ENCODE measurements around the gene PEF1.
"Not testable (repeated sequence)": the region's sequence is repeated elsewhere in the genome, so short reads cannot be mapped to it uniquely, and the experiment has no call there.

Gene PEF1

DNA sequence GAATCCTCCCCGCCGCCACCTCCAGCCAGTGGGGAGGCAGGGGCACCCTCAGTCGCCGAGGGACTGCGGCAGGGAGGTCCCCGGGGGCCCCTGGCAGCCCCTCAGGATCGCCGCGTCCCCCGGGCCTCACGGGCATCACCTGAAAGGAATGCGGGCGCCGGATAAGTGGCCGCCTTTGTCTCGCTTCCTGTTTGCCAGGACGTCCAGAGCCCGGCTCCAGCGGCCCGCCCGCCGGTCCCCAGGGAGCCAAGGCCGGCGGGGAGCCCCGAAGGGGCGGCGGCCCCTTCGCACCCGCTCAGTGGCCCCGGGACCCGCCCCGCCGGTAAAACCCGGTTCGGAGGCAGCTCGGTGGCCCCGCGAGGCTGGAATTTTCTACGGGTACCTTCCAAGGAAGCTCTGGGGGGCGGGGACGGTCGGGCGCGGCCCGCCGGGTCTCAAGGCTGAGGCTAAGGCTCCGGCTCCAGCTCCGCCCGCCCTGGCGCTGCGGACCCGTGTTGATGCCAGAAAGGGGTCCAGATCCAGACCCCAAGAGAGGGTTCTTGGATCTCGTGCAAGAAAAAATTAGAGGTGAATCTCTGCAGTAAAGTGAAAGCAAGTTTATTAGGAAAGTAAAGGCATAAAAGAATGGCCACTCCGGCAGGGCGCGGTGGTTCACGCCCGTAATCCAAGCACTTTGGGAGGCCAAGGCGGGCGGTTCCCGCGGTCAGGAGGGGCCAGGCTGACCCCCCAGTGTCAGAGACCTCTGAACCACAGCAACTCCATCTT is 55.7 kb downstream of the PEF1 start:
- no peak for DNase-seq (ENCODE audit: low spot score)
- peak overlapping the region; percentile 68 for H3K27ac ChIP-seq
- TF ChIP-seq, protein P1, sequence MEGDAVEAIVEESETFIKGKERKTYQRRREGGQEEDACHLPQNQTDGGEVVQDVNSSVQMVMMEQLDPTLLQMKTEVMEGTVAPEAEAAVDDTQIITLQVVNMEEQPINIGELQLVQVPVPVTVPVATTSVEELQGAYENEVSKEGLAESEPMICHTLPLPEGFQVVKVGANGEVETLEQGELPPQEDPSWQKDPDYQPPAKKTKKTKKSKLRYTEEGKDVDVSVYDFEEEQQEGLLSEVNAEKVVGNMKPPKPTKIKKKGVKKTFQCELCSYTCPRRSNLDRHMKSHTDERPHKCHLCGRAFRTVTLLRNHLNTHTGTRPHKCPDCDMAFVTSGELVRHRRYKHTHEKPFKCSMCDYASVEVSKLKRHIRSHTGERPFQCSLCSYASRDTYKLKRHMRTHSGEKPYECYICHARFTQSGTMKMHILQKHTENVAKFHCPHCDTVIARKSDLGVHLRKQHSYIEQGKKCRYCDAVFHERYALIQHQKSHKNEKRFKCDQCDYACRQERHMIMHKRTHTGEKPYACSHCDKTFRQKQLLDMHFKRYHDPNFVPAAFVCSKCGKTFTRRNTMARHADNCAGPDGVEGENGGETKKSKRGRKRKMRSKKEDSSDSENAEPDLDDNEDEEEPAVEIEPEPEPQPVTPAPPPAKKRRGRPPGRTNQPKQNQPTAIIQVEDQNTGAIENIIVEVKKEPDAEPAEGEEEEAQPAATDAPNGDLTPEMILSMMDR (conservative IDR thresholded peaks at IDR 0.05; ENCODE audit: low read depth): no peak
- ChIA-PET CTCF (no interaction called here), POLR2A (ENCODE audit: low non-redundant PET) (no interaction called here)

DNA sequence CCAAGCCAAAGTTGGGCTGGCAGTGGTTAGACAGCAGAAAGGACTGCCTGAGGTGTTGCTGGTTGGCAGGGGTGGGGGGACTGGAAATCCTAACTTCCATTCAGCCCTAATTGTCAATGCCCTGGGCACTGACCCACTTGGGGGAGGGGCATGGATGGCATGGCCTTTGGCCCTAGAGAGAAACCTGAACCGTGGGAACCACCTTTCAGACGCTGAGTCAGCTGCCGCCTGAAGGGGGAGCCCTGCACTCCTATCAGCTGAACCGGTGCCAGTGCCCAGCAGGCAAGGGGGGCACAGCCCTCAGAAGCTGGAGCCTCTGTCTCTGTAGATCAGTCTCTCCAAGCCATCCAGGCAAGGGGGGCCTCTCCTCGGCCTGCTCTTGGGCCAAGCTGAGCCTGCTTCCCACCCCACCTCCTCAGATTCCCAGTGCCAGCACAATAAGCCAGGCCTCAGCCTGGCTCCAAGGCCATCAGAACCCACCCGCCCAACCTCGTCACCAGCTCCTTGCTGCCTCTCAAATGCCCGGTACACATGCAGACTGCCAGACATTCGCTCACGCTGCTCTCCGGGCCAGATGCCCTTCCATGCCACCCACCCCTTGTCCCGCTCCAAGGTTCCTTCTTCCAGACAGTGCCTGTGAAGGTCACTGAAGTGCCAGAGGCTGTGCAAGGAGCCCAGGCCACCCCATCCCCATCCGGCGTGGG is 56.8 kb downstream of the PEF1 start:
- ChIA-PET POLR2A (ENCODE audit: low non-redundant PET) (no interaction called here), CTCF (interaction anchor here (0.6 to 1.3 kb wide), 8 partner anchors 10 to 117 kb away, joined by 3 to 6 read pairs (median 3); no protein-coding TSS in a partner anchor)
- TF ChIP-seq, protein P1 (conservative IDR thresholded peaks at IDR 0.05; ENCODE audit: low read depth): peak; percentile 74
- peak; percentile 76 for DNase-seq (ENCODE audit: low spot score)
- peak overlapping the region; percentile 68 for H3K27ac ChIP-seq

DNA sequence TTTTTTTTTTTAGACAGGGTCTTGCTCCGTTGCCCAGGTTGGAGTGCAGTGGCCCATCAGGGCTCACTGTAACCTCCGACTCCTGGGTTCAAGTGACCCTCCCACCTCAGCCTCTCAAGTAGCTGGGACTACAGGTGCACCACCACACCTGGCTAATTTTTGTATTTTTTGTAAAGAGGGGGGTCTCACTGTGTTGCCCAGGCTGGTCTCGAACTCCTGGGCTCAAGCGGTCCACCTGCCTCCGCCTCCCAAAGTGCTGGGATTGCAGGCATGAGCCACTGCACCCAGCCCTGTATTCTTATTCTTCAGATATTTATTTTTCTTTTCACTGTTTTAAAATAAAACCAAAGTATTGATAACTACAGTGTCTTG is 57.4 kb downstream of the PEF1 start:
- CTCF ChIA-PET: interaction anchor here (0.6 to 1.3 kb wide), 9 partner anchors 9 to 118 kb away, joined by 3 to 6 read pairs (median 3); no protein-coding TSS in a partner anchor
- POLR2A ChIA-PET (ENCODE audit: low non-redundant PET); DNase-seq (ENCODE audit: low spot score): not testable (repeated sequence)

DNA sequence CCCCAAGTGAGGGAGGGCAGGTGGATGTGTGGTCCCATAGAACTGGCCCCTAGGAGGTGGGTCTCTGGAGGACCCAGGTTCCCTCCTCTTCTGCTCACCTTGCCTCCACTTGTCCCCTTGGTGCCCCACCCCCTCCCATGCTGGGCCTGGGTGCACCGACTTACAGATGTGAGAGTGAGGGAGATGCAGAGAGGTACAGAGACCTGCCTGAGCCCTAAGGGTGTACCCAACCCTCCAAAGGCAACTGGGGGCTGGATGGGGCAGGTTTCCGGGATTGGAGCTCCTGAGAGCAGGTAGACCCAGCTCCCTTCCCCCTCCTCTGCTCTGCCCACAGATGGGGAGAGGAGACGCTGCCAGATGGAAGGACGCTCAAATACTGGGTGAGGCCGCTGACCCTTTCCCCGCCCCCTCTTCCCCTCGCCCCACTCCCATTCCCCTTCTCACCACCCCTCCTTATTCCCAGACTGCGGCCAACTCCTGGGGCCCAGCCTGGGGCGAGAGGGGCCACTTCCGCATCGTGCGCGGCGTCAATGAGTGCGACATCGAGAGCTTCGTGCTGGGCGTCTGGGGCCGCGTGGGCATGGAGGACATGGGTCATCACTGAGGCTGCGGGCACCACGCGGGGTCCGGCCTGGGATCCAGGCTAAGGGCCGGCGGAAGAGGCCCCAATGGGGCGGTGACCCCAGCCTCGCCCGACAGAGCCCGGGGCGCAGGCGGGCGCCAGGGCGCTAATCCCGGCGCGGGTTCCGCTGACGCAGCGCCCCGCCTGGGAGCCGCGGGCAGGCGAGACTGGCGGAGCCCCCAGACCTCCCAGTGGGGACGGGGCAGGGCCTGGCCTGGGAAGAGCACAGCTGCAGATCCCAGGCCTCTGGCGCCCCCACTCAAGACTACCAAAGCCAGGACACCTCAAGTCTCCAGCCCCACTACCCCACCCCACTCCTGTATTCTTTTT is 58.0 kb downstream of the PEF1 start:
- peak overlapping the region; percentile 68 for H3K27ac ChIP-seq
- ChIA-PET POLR2A (ENCODE audit: low non-redundant PET) (no interaction called here), CTCF (interaction anchor here (0.5 to 0.6 kb wide), 2 partner anchors 22 to 164 kb away, joined by 3 read pairs; no protein-coding TSS in a partner anchor)
- TF ChIP-seq, protein P1 (conservative IDR thresholded peaks at IDR 0.05; ENCODE audit: low read depth): no peak
- no peak for DNase-seq (ENCODE audit: low spot score)

More for the DNA sequence above, 57.4 kb downstream of the PEF1 start:
- peak overlapping the region; percentile 68 for H3K27ac ChIP-seq

DNA sequence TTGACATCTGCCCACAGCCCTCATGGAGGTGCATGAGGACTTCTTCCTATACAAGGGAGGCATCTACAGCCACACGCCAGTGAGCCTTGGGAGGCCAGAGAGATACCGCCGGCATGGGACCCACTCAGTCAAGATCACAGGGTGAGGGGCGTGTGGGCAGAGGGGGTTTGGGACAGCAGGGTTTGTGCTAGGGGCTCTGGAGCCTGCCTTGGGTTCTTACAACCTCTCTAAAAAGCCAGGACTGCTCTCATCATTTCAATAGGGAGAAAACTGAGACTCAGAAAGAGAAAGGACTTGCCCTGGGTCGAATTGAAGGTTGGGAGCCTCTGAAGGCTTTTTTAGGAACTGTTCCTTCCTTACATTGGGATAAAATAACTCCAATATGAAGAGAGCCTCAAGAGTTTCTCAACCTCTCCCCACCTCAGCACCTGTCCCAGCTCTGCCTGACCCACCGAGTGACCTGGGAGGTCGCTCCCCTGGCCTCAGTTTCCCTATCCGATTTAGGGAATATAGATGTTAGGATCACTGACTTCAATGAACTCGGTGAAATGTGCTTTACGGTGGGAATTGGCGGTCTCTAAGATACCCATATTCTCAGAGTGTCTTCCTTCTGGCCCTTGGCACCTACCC is 58.8 kb downstream of the PEF1 start:
- TF ChIP-seq, protein P1 (conservative IDR thresholded peaks at IDR 0.05; ENCODE audit: low read depth): no peak
- ChIA-PET POLR2A (ENCODE audit: low non-redundant PET) (no interaction called here), CTCF (no interaction called here)
- no peak for DNase-seq (ENCODE audit: low spot score)
- H3K27ac ChIP-seq: peak overlapping the region; percentile 46

- ChIA-PET CTCF (interaction anchor here (1.0 kb wide), 1 partner anchor 8 kb away, joined by 5 read pairs; no protein-coding TSS in a partner anchor), POLR2A (ENCODE audit: low non-redundant PET) (no interaction called here)
- peak overlapping the region; percentile 46 for H3K27ac ChIP-seq
- no peak for DNase-seq (ENCODE audit: low spot score)
- TF ChIP-seq, protein P1 (conservative IDR thresholded peaks at IDR 0.05; ENCODE audit: low read depth): no peak
These were observed 59.6 kb downstream of the PEF1 start for GRCh38 chr1:31584869-31585735.

All from RWPE1 (cell line).